ENCODE measurements around the gene RSRC1.
"Not testable (repeated sequence)": the region's sequence is repeated elsewhere in the genome, so short reads cannot be mapped to it uniquely, and the experiment has no call there.

RSRC1 gene, protein sequence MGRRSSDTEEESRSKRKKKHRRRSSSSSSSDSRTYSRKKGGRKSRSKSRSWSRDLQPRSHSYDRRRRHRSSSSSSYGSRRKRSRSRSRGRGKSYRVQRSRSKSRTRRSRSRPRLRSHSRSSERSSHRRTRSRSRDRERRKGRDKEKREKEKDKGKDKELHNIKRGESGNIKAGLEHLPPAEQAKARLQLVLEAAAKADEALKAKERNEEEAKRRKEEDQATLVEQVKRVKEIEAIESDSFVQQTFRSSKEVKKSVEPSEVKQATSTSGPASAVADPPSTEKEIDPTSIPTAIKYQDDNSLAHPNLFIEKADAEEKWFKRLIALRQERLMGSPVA

GRCh38 chr3:158109804-158110657 is at the start of gene RSRC1:
Gene RSRC1 (plus strand): TSS chr3:158110089. CDS start chr3:158122105, 12,016 bp downstream.
- peak; percentile 59 to 69 for DNase-seq (ENCODE audit: low read depth in 2 of 2)

DNA sequence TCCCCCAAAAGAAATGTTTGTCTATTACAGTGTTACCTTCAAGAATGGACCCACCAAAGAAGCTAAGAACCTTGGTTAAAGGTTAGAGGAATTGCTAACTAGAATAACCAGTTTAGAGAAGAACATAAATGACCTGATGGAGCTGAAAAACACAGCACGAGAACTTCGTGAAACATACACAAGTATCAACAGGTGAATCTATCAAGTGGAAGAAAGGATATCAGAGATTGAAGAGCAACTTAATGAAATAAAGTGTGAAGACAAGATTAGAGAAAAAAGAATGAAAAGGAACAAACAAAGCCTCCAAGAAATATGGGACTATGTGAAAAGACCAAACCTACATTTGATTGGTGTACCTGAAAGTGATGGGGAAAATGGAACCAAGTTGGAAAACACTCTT is 44.3 kb upstream of the RSRC1 start:
- DNase-seq (ENCODE audit: low read depth in 2 of 2), result not testable (repeated sequence)

DNA sequence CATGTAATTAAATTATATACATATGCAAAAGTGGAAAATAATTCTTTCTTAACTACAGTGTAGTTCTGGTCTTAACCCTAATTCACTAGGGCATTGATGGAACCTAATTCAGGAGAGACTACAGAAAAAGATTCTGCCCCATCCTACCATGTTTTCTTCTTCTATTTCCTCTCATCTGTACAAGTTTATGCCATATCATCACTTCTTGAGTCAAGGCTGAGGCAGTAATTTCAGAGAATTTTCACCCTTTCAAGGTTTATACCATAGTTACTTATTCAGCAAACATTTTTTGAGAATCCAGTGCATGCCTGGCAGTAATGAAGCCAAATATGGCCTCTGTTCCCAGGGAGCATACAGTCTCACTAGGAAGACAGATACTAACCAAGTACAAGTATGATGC is 37.1 kb upstream of the RSRC1 start:
- no peak for DNase-seq (ENCODE audit: low read depth in 2 of 2)

- DNase-seq (ENCODE audit: low read depth in 2 of 2), result no peak
These were observed 35.3 kb upstream of the RSRC1 start for GRCh38 chr3:158074591-158074990.

DNA sequence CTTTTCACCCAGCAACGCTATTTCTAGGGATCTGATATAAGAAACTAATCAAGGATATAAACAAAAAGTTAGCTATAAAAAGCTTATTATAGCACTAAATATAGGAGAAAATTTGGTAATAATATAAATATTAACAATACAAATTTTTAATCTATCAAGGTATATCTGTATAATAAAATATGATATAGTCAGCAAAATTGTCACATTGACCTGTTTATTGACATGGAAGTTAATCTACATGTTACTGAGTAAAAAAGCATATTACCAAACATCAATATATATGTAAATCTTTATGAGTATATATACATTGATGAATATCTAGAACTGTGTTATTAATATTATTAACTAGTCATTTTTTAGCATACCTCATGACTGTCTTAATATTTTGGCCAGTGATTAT is 30.3 kb upstream of the RSRC1 start:
- no peak for DNase-seq (ENCODE audit: low read depth in 2 of 2)

- DNase-seq (ENCODE audit: low read depth in 2 of 2), result no peak
These were observed 25.2 kb upstream of the RSRC1 start for GRCh38 chr3:158084651-158085050.

DNA sequence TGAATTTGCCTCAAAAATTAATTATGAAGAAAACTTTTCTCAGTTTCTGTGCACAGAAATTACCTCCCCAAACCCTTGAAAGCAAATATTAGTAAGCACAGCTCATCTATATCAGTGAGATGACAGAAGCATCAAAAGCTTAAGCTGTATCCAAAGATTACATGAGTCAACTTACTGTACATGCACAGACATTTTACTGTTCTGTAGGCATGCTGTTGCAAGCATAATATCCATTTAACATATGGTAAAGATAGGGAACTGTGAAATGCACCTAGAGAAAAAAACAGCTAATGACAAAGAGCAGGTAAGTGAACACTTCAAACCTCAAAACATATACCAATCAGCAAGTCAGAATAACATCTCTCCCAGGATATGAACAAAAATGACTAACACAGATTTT is 24.5 kb upstream of the RSRC1 start:
- DNase-seq (ENCODE audit: low read depth in 2 of 2), result no peak

- no peak for DNase-seq (ENCODE audit: low read depth in 2 of 2)
These were observed 24.0 kb upstream of the RSRC1 start for GRCh38 chr3:158085931-158086330.

DNA sequence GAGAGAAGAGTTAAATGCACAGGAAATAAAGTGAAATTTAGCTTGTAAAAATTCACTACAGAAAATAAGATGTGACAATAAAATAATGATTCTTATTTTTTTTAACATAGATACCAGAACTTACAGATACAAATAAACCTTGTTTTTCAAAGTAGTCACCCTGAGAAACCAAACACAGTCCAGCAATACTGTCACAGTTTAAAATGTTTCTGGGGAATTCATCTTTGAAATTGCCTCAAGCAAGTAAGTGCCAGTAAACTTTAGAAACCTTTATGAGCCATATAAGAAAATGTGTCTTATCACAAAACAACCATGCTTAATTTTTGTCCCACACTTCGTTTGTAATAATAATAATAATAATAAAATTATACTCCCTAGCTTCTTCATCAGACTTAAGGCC is 23.5 kb upstream of the RSRC1 start:
- no peak for DNase-seq (ENCODE audit: low read depth in 2 of 2)

GRCh38 chr3:158086776-158087175 is 23.1 kb upstream of the RSRC1 start:
- DNase-seq (ENCODE audit: low read depth in 2 of 2), result no peak

DNA sequence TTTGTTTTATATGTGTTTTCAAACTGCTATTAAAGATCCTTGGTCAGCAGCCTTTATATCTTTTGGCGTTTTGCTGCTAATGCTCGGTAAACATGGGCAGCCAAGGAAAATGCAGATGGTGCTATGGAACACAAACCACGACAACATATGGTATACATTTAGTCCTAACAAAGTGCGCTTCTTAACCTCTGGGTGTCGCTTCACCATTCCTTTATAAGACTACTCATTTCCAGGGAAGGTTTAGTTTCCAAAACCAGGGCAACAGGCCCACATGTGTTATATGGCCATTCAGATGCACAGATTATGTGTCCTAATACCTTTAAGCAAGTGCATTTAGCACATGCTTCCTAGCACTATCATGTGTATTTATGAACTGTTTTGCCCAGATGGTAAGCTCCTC is 18.4 kb upstream of the RSRC1 start:
- DNase-seq (ENCODE audit: low read depth in 2 of 2), result no peak

DNA sequence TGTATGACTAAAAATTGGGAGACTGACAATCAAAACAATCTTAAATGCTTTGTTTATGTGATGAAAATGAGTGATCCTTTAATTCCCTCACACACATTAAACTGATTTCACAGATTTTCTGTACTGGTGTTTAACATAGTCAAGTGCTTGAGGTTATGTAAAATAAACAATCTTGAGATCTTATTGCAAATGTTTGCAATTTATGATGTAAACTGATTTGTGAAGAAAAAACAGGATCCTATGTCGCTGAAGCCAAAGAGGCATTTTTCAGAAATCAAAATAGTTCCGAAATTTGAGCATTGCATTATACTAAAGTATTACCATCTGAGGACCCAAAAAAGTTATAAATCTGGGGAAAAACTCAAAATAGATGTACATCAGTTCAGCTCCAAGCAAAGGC is 16.4 kb upstream of the RSRC1 start:
- DNase-seq (ENCODE audit: low read depth in 2 of 2), result no peak

GRCh38 chr3:158094235-158095110 is 15.4 kb upstream of the RSRC1 start:
- DNase-seq (ENCODE audit: low read depth in 2 of 2), result no peak

GRCh38 chr3:158095111-158095813 is 14.6 kb upstream of the RSRC1 start:
- no peak for DNase-seq (ENCODE audit: low read depth in 2 of 2)

GRCh38 chr3:158095814-158096704 is 13.8 kb upstream of the RSRC1 start:
- DNase-seq (ENCODE audit: low read depth in 2 of 2), result no peak

DNA sequence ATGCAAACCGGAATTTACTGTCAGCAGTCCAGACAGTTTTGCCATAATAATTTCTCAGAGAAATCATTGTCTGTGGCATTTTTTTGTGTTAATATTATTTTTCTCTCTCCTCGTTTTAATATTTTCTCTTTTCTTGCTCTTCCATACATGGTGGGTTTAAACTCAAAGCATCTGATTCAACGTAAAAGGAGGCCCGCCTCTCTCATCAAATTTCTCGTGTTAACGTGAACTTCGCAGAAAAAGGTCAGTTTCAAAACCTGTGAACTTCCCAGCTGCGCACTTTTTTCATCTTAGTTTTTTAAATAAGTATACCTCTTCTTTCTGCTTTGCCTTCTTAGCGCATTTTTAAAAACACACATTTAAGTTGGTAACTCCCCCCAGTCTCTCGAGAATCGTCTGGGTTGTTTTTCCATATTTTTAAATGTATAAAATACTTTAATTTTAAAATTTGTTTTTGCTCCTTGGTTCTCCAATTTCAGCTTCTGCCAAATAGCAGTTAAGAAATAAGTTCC is 12.8 kb upstream of the RSRC1 start:
- DNase-seq (ENCODE audit: low read depth in 2 of 2), result no peak

- peak; percentile 61 to 69 for DNase-seq (ENCODE audit: low read depth in 2 of 2)
These were observed 12.1 kb upstream of the RSRC1 start for GRCh38 chr3:158097593-158098308.

DNA sequence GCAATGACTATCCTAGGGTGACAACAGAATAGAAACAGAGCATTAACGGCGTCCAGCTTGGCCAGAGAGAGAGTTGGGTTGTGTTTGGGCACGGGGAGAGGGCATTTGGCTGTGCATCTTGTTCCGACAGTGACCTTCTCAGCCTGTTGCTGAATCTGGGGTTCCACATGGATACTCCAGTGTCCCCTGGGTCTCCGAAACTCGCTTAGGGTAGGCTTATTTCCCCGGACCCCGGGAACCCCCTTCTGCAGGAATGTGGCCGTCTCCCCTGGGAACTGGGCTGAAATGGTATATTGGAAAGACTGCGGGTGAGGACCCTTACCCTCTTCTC is 11.6 kb upstream of the RSRC1 start:
- DNase-seq (ENCODE audit: low read depth in 2 of 2), result no peak

DNA sequence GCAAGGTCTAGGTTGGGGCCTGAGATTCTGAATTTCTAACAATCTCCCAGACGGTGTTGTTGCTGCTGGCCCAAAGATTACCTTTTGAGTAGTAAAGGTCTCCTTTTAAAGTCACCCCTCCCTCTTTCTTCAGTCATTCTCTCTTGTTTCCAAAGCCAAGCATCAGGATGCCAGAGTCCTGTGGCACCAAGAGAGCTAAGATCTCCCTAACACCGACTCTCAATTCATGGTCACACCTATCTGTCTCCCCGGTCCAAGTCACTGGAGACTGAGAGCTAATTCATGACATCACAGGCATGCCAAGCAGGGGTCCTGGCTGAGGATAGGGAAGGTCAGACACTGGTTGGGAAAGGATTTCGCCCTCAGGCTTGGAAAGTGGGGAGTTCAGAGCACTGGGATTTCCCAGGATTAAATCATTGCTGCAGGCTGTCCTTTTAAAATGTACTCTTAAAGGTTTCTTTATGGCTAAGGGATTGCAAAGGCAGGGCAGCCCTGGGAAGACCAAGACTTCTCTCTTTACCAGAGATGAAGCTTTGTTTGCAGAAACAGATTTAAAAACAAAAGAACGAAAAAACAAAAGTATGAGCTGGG is 11.0 kb upstream of the RSRC1 start:
- no peak for DNase-seq (ENCODE audit: low read depth in 2 of 2)
